Measurements from ENCODE around the gene NT5DC4.

The NT5DC4 gene

GRCh38 chr2:112755444-112755843 lies 34.6 kb downstream of the NT5DC4 start:
- H2AFZ ChIP-seq (ENCODE audit: insufficient read depth, low read length, poor library complexity), result no peak overlapping the region
- H3K18ac ChIP-seq (ENCODE audit: low read length), result no peak overlapping the region
- DNase-seq, result no peak
- no peak overlapping the region for H2BK5ac ChIP-seq (ENCODE audit: low read depth, low read length, poor library complexity)
- no peak overlapping the region for H4K12ac ChIP-seq (ENCODE audit: low read depth, low read length)
- H2BK120ac ChIP-seq (ENCODE audit: insufficient read depth, low read length, poor library complexity), result no peak overlapping the region
- no peak overlapping the region for H2BK12ac ChIP-seq (ENCODE audit: low read length)
- no peak overlapping the region for H4K91ac ChIP-seq (ENCODE audit: low read depth, low read length)
- no peak overlapping the region for H3K23ac ChIP-seq (ENCODE audit: low read length)
- H3K79me2 ChIP-seq (ENCODE audit: control insufficient read depth, insufficient read depth, low read length, poor library complexity), result no peaks in the 10 kb centered on the region
- H3K27me3 ChIP-seq (ENCODE audit: insufficient read depth, low read length), result no peaks in the 10 kb centered on the region
- no CpG with 5 or more reads among the region's 4 CpGs for WGBS (ENCODE audit: extremely low coverage, insufficient coverage, insufficient read length)
- no peak overlapping the region for H3K9ac ChIP-seq (ENCODE audit: low read length)
- no peak overlapping the region for H3K14ac ChIP-seq (ENCODE audit: low read length)
- H4K8ac ChIP-seq (ENCODE audit: low read depth, low read length), result no peak overlapping the region
- H3K79me1 ChIP-seq (ENCODE audit: low read length), result no peaks in the 10 kb centered on the region
- H3K36me3 ChIP-seq (ENCODE audit: control insufficient read depth in 1 of 2, insufficient read depth in 2 of 2, low read length in 2 of 2), result peaks cover 1 to 9% of the 10 kb centered on the region in 2 experiments
- no peak overlapping the region for H3K4ac ChIP-seq (ENCODE audit: low read depth, low read length)
- H3K27ac ChIP-seq (ENCODE audit: low read depth, low read length), result no peak overlapping the region
- H3K4me1 ChIP-seq (ENCODE audit: control insufficient read depth in 1 of 2, insufficient read depth in 2 of 2, low read length in 2 of 2), result no peaks in the 10 kb centered on the region
- H2AK5ac ChIP-seq (ENCODE audit: low read length), result no peak overlapping the region
- no peak overlapping the region for H3K4me3 ChIP-seq (ENCODE audit: low read depth, low read length)
- no peak overlapping the region for H3K4me2 ChIP-seq (ENCODE audit: low read length)
- H3K9me3 ChIP-seq (ENCODE audit: insufficient read depth, low read depth, low read length), result no peaks in the 10 kb centered on the region

DNA sequence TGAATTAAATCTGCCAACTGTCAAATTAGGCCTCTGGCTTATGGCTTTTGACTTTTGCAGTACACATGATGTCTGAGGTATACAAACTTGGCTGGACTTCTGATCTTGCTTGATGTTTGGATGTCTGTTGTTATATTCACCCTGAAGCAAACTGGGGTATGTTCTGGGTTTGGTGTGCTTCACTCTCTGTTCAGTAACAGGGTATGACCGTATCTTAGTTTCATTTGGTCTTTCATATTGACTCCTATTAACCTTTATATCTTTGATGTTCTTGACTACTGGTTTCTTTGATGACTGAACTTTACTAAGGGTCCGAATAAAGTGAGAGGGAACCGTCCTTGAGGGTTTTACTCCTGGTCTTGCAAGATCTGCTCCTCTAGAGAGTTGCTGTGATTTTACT lies 35.4 kb downstream of the NT5DC4 start:
- Histone ChIP-seq H3K18ac (ENCODE audit: low read length) (no peak overlapping the region), H2BK5ac (ENCODE audit: low read depth, low read length, poor library complexity) (no peak overlapping the region), H3K4ac (ENCODE audit: low read depth, low read length) (no peak overlapping the region), H3K79me2 (ENCODE audit: control insufficient read depth, insufficient read depth, low read length, poor library complexity) (no peaks in the 10 kb centered on the region), H2BK120ac (ENCODE audit: insufficient read depth, low read length, poor library complexity) (no peak overlapping the region), H3K14ac (ENCODE audit: low read length) (no peak overlapping the region), H3K9me3 (ENCODE audit: insufficient read depth, low read depth, low read length) (no peaks in the 10 kb centered on the region), H4K12ac (ENCODE audit: low read depth, low read length) (no peak overlapping the region), H3K23ac (ENCODE audit: low read length) (no peak overlapping the region), H3K27ac (ENCODE audit: low read depth, low read length) (no peak overlapping the region), H3K4me2 (ENCODE audit: low read length) (no peak overlapping the region), H3K36me3 (ENCODE audit: control insufficient read depth in 1 of 2, insufficient read depth in 2 of 2, low read length in 2 of 2) (peaks cover 1 to 9% of the 10 kb centered on the region in 2 experiments), H2AK5ac (ENCODE audit: low read length) (no peak overlapping the region), H3K4me3 (ENCODE audit: low read depth, low read length) (no peak overlapping the region), H2AFZ (ENCODE audit: insufficient read depth, low read length, poor library complexity) (no peak overlapping the region), H3K9ac (ENCODE audit: low read length) (no peak overlapping the region), H3K79me1 (ENCODE audit: low read length) (no peaks in the 10 kb centered on the region), H4K91ac (ENCODE audit: low read depth, low read length) (no peak overlapping the region), H4K8ac (ENCODE audit: low read depth, low read length) (no peak overlapping the region), H3K4me1 (ENCODE audit: control insufficient read depth in 1 of 2, insufficient read depth in 2 of 2, low read length in 2 of 2) (no peaks in the 10 kb centered on the region), H3K27me3 (ENCODE audit: insufficient read depth, low read length) (no peaks in the 10 kb centered on the region), H2BK12ac (ENCODE audit: low read length) (no peak overlapping the region)
- no CpG with 5 or more reads among the region's 3 CpGs for WGBS (ENCODE audit: extremely low coverage, insufficient coverage, insufficient read length)
- DNase-seq, result no peak

GRCh38 chr2:112757265-112757664 lies 36.4 kb downstream of the NT5DC4 start:
- no peak overlapping the region for H3K9ac ChIP-seq (ENCODE audit: low read length)
- H3K14ac ChIP-seq (ENCODE audit: low read length), result no peak overlapping the region
- H3K18ac ChIP-seq (ENCODE audit: low read length), result no peak overlapping the region
- H3K79me1 ChIP-seq (ENCODE audit: low read length), result no peaks in the 10 kb centered on the region
- no peak overlapping the region for H3K23ac ChIP-seq (ENCODE audit: low read length)
- no peak overlapping the region for H4K8ac ChIP-seq (ENCODE audit: low read depth, low read length)
- no peak overlapping the region for H4K12ac ChIP-seq (ENCODE audit: low read depth, low read length)
- no peak overlapping the region for H3K4ac ChIP-seq (ENCODE audit: low read depth, low read length)
- H3K79me2 ChIP-seq (ENCODE audit: control insufficient read depth, insufficient read depth, low read length, poor library complexity), result no peaks in the 10 kb centered on the region
- H3K27ac ChIP-seq (ENCODE audit: low read depth, low read length), result no peak overlapping the region
- no peak overlapping the region for H2AFZ ChIP-seq (ENCODE audit: insufficient read depth, low read length, poor library complexity)
- H3K36me3 ChIP-seq (ENCODE audit: control insufficient read depth in 1 of 2, insufficient read depth in 2 of 2, low read length in 2 of 2), result peaks cover 1 to 9% of the 10 kb centered on the region in 2 experiments
- H2BK120ac ChIP-seq (ENCODE audit: insufficient read depth, low read length, poor library complexity), result no peak overlapping the region
- H3K4me2 ChIP-seq (ENCODE audit: low read length), result no peak overlapping the region
- no peak overlapping the region for H2BK5ac ChIP-seq (ENCODE audit: low read depth, low read length, poor library complexity)
- no peak for DNase-seq
- no peaks in the 10 kb centered on the region for H3K4me1 ChIP-seq (ENCODE audit: control insufficient read depth in 1 of 2, insufficient read depth in 2 of 2, low read length in 2 of 2)
- no peak overlapping the region for H4K91ac ChIP-seq (ENCODE audit: low read depth, low read length)
- H2BK12ac ChIP-seq (ENCODE audit: low read length), result no peak overlapping the region
- no peaks in the 10 kb centered on the region for H3K9me3 ChIP-seq (ENCODE audit: insufficient read depth, low read depth, low read length)
- no peak overlapping the region for H3K4me3 ChIP-seq (ENCODE audit: low read depth, low read length)
- no peaks in the 10 kb centered on the region for H3K27me3 ChIP-seq (ENCODE audit: insufficient read depth, low read length)
- WGBS (ENCODE audit: extremely low coverage, insufficient coverage, insufficient read length), result no CpG with 5 or more reads among the region's 3 CpGs
- no peak overlapping the region for H2AK5ac ChIP-seq (ENCODE audit: low read length)

DNA sequence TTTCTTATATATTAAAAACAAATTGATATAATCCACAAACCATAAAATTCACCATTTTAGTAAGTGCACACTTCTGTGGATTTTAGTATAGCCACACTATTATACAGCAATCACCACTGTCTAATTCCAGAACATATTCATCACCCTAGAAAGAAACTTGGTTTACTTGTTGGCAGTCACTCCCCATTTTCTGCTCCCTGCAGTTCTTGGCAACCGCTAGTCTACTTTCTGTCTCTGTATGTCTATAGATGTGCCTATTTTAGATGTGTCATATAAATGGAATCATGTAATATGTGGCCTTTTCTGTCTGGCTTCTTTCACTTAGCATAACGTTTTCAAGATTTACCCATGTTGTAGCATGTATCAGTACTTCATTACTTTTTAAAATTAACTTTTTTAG lies 37.9 kb downstream of the NT5DC4 start:
- Histone ChIP-seq H3K4me1 (ENCODE audit: control insufficient read depth in 1 of 2, insufficient read depth in 2 of 2, low read length in 2 of 2) (peaks cover 0 to 6% of the 10 kb centered on the region in 2 experiments), H4K12ac (ENCODE audit: low read depth, low read length) (no peak overlapping the region), H3K79me2 (ENCODE audit: control insufficient read depth, insufficient read depth, low read length, poor library complexity) (no peaks in the 10 kb centered on the region), H2AK5ac (ENCODE audit: low read length) (no peak overlapping the region), H2AFZ (ENCODE audit: insufficient read depth, low read length, poor library complexity) (no peak overlapping the region), H3K18ac (ENCODE audit: low read length) (no peak overlapping the region), H2BK12ac (ENCODE audit: low read length) (no peak overlapping the region), H3K23ac (ENCODE audit: low read length) (no peak overlapping the region), H3K9me3 (ENCODE audit: insufficient read depth, low read depth, low read length) (no peaks in the 10 kb centered on the region), H2BK120ac (ENCODE audit: insufficient read depth, low read length, poor library complexity) (no peak overlapping the region), H4K91ac (ENCODE audit: low read depth, low read length) (no peak overlapping the region), H3K4me2 (ENCODE audit: low read length) (no peak overlapping the region), H3K79me1 (ENCODE audit: low read length) (no peaks in the 10 kb centered on the region), H3K27ac (ENCODE audit: low read depth, low read length) (no peak overlapping the region), H2BK5ac (ENCODE audit: low read depth, low read length, poor library complexity) (no peak overlapping the region), H3K4ac (ENCODE audit: low read depth, low read length) (no peak overlapping the region), H3K14ac (ENCODE audit: low read length) (no peak overlapping the region), H3K36me3 (ENCODE audit: control insufficient read depth in 1 of 2, insufficient read depth in 2 of 2, low read length in 2 of 2) (peaks cover 1 to 9% of the 10 kb centered on the region in 2 experiments), H3K9ac (ENCODE audit: low read length) (no peak overlapping the region), H4K8ac (ENCODE audit: low read depth, low read length) (no peak overlapping the region), H3K27me3 (ENCODE audit: insufficient read depth, low read length) (no peaks in the 10 kb centered on the region), H3K4me3 (ENCODE audit: low read depth, low read length) (no peak overlapping the region)
- WGBS (ENCODE audit: extremely low coverage, insufficient coverage, insufficient read length), result no CpG with 5 or more reads among the region's 2 CpGs
- no peak for DNase-seq

All from trophoblast cell (in vitro differentiated cells and primary cell).